Fibroblast of the aortic adventitia (primary cell): ENCODE measurements around the gene CFAP206. TPM values are rescaled to one million over a fixed set of nuclear protein-coding genes. Genes with fewer than 3 reads are reported as not detected.

Experiments used
- DNase-seq: peaks from one replicate; pipeline ENCODE4 v3.0.0-alpha.2; 2010; ENCODE audit warnings: low read depth
- H3K4me3 ChIP-seq: 2 replicates; pipeline ENCODE4 v1.5.1; 2011; ENCODE audit warnings: low read depth, mild to moderate bottlenecking, control low read depth, low read length, moderate library complexity
- CTCF ChIP-seq: IDR thresholded peaks from 2 replicates; pipeline ENCODE4 v1.5.1; 2011; ENCODE audit warnings: mild to moderate bottlenecking, low read length, control low read depth, inconsistent platforms; ENCODE audit not compliant: insufficient read depth
- total RNA-seq: library from RNA; depleted of rRNA; stranded (reverse); fragments of >200 nt; gene quantifications from 2 replicates; pipeline ENCODE4 v1.2.3, GENCODE V29; 2012; ENCODE audit warnings: low replicate concordance

Gene CFAP206
- total RNA-seq, 1 donor = 0.27 TPM

GRCh38 chr6:87444362-87444761 lies 36.6 kb downstream of the CFAP206 start:
- DNase-seq = no peak
- no peak for TF ChIP-seq CTCF

GRCh38 chr6:87465051-87465450 lies 57.3 kb downstream of the CFAP206 start:
- no peak overlapping the region for H3K4me3 ChIP-seq
- DNase-seq = no peak
- no peak for TF ChIP-seq CTCF

More at GRCh38 chr6:87444362-87444761, 36.6 kb downstream of the CFAP206 start:
- H3K4me3 ChIP-seq = no peak overlapping the region

GRCh38 chr6:87472525-87473418 lies 65.0 kb downstream of the CFAP206 start, which contains the start of gene SLC35A1:
SLC35A1 (plus strand) TSS chr6:87472974; CDS start chr6:87473004, 30 bp downstream.
- peak within 1 kb of the TSS; percentile 95 for H3K4me3 ChIP-seq
- TF ChIP-seq CTCF = peak; percentile 23
- peak; percentile 84 for DNase-seq

DNA sequence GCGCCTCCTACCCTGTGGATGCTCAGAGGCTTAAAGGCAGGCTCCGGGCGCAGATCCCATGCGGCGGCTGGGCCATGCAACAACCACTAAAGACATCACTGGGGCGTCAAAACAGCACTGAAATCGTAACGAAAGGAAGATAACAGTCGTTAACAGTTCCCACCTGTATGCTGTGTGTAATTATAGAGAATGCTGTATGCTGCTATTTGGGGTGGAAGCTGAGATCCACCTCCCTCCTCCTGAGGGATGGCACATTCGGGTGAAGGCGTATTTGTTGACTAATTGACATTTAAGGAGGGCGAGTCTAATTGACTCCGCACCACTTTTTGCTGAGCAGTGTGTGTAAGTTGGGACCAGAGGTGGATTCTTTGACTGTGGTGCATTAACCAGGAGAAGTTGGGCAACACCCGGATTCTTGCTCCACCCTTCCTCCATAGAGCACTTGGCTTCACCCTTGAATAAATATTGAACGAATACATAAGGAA lies 65.7 kb downstream of the CFAP206 start:
- DNase-seq = peak; percentile 57
- peak; percentile 6 for TF ChIP-seq CTCF
- H3K4me3 ChIP-seq = peak overlapping the region; percentile 95

DNA sequence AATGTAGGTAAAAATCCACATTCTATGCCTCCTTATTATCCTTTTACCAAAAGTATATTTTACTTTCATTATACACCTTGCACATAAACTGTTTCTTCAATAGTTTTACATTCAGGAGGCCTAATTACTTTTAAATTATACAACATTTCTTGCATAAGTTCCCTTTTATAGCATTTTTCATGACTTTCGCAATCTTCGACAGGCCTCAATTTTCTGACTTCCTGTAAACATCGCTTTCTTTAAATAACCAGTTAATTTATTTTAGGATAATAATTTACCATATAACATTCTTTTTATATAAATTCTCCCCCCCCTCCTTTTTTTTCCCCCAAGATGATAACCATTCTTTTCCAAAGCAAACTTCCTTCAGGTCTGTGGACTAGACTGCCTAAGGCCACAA lies 74.2 kb downstream of the CFAP206 start:
- TF ChIP-seq CTCF = no peak
- H3K4me3 ChIP-seq = no peak overlapping the region
- no peak for DNase-seq

GRCh38 chr6:87482366-87482765 lies 74.6 kb downstream of the CFAP206 start:
- H3K4me3 ChIP-seq = no peak overlapping the region
- no peak for TF ChIP-seq CTCF
- no peak for DNase-seq
